Measurements from ENCODE around the gene BTRC.

BTRC gene

GRCh38 chr10:101567165-101568006, 213.4 kb downstream of the BTRC start:
- DNase-seq (ENCODE audit: low read depth, low spot score): no peak

GRCh38 chr10:101568054-101568745, 214.2 kb downstream of the BTRC start:
- no peak for DNase-seq (ENCODE audit: low read depth, low spot score)

- no peak for DNase-seq (ENCODE audit: low read depth, low spot score)
Observed at GRCh38 chr10:101569323-101569621, 215.3 kb downstream of the BTRC start.

DNA sequence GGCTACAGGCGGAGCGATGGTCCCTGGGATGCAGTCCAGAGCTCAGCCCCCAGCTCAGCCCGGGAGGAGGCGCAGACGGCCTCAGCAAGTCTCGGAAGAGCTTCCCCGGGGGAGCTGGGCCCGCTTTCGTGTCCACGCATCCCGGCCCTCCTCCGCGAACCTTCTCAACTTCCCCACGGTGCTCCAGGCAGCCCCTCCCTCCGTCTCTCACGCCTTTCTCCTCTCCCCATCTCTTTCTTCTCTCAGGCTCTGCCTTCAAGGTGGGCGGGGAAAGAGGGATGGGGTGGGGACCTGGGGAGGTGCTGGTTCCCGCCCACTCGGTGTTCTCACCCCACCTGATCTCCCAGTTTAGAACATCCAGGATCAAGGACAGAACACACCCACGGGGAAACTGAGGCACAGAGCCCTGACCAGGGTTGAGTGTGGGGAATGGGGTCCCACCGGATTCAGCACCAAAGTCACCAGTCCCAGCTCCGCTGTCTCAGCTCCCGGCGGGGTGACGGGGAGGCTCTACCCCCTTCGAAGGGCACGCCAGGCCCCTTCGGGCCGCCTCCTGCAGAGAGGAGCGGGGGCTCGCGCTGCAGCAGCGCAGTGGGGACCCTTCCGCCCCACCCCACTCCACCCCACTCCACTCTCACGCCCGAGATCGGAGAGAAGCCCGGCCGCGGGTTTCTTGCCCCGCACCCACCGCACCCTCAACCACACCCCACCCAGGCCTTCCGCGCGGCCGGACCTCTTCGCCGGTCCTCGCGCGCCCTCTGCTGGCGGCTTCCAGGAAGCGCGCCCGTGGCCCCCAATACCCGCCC, 215.9 kb downstream of the BTRC start:
- DNase-seq (ENCODE audit: low read depth, low spot score): no peak

- DNase-seq (ENCODE audit: low read depth, low spot score): no peak
Observed at GRCh38 chr10:101570428-101571270, 216.7 kb downstream of the BTRC start.

- DNase-seq (ENCODE audit: low read depth, low spot score): no peak
Observed at GRCh38 chr10:101571271-101571925, 217.4 kb downstream of the BTRC start.

GRCh38 chr10:101572126-101572525, 218.2 kb downstream of the BTRC start:
- no peak for DNase-seq (ENCODE audit: low read depth, low spot score)

DNA sequence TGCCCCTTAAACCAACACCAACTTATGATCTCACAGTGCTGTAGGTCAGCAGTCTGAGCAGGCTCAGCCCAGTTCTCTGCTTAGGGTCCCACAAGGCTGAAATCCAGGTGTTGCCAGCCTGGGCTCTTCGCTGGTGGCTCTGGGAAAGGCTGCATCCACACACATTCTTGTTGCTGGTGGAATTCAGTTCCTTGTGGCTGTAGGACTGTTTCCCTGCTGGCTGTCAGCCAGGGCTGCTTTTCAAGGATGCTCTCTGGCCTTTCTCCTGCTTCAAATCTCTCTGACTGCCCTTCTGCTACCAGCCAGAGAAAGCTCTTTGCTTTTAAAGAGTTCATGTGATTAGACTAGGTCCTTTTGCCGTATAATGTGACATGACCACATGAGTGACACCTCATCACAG, 218.8 kb downstream of the BTRC start:
- no peak for DNase-seq (ENCODE audit: low read depth, low spot score)

- no peak for DNase-seq (ENCODE audit: low read depth, low spot score)
Observed at GRCh38 chr10:101573885-101574753, 220.2 kb downstream of the BTRC start.

GRCh38 chr10:101575091-101575490, 221.1 kb downstream of the BTRC start:
- DNase-seq (ENCODE audit: low read depth, low spot score): no peak

DNA sequence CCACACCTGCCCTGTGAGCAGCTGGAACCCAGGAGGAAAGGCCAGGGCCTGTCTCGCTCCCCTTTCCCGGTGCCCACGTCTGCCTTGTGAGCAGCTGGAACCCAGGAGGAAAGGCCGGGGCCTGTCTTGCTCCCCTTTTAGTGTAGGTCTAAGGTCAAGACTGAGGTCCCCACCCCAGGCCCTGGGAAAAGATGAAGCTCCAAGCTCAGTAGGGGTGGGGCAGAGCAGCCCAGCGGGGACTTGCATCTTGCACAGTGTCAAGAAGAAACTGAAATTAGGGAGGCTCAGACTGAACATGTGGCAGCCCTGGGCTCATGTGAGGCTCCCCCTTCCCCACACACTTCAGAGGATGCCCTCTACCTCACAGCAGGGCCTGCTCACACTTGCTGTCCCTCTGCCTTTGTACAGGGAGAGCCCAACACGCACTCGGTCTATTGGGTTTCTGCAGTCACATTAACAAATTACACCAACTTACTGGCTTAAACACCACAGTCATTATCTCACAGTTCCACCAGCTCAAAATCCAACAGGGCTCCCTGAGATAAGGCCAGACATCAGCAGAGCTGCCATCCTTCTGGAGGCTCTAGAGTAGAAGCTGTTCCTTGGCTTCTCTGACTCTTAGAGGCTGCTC, 221.7 kb downstream of the BTRC start:
- no peak for DNase-seq (ENCODE audit: low read depth, low spot score)

GRCh38 chr10:101576211-101576863, 222.4 kb downstream of the BTRC start:
- no peak for DNase-seq (ENCODE audit: low read depth, low spot score)

DNA sequence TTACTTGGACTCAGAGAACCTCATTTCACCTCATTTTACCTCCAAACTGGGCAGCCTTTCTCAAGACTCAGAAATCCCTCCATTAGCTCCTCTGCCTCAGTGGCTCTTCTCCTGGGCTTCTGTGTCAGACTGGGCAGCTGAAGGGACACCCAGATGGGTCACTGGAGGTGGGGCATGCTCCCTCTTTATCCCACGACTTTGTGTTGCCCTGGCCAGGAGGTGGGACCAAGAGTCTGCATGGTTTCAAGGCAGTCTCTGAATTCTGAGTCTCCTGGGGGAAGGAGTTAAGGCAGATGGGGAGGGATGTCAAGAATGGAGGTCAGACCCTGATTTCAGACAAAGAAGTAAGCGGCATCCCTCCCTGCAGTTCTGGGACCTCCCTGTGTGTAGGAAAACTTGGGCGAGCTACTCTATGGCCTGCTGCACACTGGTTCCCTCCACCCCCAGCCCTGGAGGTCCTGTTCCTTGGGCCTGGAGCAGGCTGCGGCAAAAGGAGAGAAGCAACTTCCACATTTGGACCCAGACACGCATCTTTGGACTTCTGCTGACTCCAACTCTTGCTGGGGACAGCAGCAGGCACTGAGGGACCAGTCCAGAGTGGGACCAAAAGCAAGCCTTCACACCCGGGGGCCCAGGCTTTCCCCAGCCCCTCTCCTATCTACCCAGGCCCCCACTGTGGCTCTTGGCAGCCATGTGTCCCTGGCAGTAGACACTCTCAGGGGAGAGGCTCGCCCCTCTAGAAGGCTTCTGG, 223.3 kb downstream of the BTRC start:
- no peak for DNase-seq (ENCODE audit: low read depth, low spot score)

- no peak for DNase-seq (ENCODE audit: low read depth, low spot score)
Observed at GRCh38 chr10:101578192-101578591, 224.2 kb downstream of the BTRC start.

- DNase-seq (ENCODE audit: low read depth, low spot score): no peak
Observed at GRCh38 chr10:101578803-101579515, 225.0 kb downstream of the BTRC start.

- no peak for DNase-seq (ENCODE audit: low read depth, low spot score)
Observed at GRCh38 chr10:101579516-101579870, 225.5 kb downstream of the BTRC start.

DNA sequence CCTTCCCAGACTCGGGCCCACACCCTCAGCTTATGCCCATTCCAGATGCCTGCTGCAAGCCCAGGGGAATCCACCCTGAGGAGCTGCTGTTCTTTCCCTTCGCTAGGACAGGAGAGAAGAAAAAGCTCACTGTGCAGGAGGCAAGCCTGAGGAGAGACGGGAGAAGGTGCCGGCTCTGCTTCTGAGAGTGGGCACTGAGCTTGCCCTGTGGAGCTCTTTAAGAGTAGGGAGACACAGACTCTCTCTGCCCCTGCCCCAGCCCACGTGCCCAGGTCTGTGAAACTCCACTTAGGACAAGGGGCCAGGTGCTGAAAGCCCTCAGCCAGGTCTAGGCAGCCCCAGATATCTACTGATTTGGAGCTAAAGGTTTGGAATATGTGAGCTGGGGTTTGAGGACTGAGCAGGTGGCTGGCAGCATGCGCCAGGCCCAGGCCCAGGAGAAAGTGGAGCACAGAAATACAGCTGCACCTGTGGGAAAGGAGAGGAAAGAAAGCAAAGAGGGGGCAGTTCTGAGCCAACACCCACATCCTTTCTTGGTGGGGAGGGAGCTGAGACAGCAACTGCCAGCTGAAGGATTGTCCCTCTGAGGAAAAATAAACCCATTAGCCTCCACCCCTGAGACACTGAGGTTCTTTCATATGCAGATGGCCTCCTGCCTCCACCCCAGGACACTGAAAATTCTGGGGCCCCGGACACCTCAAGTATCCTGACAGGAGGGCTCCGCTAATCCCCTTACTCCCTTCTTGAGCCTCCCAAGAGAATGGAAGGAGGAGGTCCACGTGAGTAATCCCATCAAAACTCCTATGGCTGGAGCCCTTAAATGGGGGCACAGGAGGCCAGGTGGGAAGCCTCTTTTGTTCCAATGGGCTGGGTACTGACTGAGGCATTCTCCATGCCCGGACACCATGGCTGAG, 226.8 kb downstream of the BTRC start:
- no peak for DNase-seq (ENCODE audit: low read depth, low spot score)

Measured in brain pericyte (primary cell).